ENCODE measurements around the gene LRCH4.

The LRCH4 gene

GRCh38 chr7:100582041-100582579 lies 3.8 kb downstream of the LRCH4 start:
- no peak for DNase-seq (ENCODE audit: low read depth, low spot score)

DNA sequence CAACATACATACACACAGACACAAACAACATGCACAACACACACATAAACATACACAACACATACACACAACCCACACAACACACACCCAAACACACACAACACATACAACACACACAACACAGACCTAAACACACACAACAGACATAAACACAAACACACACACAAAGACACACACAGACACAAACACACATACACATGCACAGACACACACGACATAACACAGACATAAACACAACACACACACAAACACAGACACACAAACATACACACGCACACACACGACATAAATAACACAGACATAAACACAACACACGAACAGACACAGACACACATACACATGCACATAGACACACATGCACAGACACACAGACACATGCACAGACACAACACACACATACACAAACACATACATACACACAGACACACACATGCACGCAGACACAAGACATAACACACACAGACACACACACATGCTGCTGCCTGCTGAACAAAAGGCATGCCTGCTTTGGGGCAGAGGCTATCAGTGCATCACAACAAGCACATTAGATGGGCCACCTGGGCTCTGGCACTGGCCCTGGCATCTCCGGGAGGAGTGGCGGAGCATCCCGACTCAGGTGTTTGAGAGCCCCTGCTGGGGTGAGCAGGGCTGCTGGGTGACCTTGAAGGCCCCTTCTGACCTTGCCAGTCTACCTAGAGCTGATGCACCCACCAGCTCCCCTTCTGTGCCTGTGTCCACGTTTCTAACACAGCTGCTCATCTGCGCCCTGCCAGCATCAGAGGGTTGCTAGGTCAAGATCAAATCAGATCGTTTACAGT lies 5.3 kb downstream of the LRCH4 start:
- DNase-seq (ENCODE audit: low read depth, low spot score): no peak

DNA sequence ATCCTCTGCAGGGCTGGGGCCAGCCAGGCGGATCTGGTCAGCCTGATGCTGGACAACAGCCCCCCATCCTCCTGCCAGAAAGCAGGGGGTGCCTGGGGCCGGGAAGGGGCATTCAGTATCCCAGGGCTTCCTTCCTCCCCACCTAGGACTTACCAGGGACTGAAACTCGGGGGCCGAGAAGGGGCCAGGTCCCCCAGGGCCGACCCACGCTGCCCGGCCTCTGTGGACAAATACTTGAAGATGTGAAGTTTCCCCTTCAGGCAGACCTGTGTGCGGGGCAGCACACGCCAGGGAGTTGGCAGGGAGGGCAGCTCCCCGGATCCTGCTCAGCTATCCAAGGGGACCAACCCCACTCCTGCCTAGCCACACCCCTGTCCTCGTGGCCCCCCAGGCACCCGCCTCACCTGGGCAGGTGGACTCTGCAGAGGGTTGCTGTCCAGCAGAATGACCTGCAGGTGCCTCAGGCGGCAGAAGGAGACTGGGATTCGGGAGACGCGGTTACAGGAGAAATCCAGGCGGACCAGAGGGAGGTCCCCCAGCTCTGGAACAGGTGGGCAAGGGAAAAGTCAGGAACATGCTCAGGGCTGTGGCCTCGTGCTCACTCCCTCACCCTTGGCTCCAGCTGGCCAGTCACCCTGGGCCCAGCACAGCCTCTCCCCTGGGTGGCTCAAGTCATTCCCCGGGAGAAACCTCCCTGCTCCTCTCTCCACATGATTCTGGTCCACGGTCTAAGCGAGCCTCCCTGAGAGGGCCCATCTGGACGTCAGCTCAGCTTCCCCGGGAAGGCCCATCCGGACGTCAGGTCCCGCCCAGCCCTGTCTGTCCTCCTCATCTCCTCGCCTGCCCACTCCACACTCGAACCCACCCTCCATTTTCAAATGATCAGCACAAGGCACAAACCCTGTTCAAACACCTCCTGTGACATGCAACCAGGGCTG lies 7.4 kb downstream of the LRCH4 start:
- no peak for DNase-seq (ENCODE audit: low read depth, low spot score)

GRCh38 chr7:100577507-100577906 lies 8.4 kb downstream of the LRCH4 start:
- DNase-seq (ENCODE audit: low read depth, low spot score): no peak

DNA sequence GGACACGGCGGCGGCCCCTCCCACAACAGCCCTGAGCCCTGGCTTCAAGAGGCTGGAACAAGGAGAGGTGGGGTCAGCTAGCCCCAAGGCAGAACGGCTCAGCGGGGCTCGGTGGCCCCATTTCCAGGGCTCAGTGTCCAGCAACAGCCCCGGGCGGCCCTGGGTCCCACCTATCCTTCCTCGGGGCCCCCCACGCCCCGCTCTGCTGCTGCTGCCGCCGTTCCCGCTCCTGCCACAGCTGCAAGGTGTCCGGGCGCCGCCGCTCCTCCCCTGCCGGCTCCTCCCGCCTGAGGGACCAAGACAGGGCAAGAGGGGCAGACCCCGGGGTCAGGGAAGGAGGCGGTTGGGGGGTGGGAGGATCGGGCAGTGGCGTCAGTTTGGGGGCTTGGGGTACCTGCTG lies 8.8 kb downstream of the LRCH4 start:
- no peak for DNase-seq (ENCODE audit: low read depth, low spot score)

DNA sequence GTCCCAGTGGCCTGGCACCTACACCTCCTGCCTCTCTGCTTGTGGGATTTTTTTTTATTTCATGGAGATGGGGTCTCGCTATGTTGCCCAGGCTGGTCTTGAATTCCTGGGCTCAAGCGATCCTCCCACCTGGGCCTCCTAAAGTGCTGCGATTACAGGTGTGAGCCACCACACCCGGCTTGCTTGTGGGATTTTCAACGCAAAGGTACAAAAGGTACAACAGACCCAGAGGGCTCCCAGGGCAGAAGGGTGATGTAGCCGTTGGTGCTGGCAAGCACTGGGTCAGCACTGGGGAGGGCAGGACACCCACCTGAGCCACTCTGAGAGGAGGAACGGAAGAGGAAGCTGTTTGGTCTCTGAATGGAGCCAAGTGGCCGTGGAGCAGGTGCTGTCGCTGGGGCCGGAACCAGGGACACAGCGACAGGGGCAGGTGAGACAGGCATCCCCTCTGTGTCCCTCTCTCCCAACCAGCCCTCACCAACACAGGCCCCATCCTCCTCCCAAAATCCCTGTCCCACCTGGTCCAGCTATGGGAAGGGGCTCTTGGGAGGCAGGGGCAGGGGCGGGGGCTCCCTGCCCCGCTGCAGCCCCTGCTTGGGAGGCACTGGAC lies 9.4 kb downstream of the LRCH4 start:
- DNase-seq (ENCODE audit: low read depth, low spot score): no peak

- no peak for DNase-seq (ENCODE audit: low read depth, low spot score)
These were observed 10.1 kb downstream of the LRCH4 start for GRCh38 chr7:100575746-100576383.

DNA sequence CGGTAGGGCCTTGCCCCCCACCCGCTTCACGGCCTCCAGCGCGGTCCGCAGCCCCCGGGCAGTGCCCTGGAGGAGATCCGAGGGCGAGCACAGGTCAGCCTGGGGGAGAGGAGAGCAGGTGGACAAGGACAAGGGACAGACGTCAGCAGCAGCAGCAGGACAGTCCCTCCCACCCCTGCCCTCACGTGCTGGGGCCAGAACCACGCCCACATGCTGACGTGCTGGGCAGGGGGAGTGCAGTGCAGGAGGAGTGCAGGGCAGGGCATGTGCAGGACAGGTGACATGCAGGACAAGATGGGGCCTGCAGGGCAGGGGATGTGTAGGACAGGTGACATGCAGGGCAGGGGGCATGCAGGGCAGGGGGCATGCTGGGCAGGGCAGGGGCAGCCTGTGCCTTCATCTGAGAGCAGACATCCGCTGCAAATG lies 10.7 kb downstream of the LRCH4 start:
- no peak for DNase-seq (ENCODE audit: low read depth, low spot score)

DNA sequence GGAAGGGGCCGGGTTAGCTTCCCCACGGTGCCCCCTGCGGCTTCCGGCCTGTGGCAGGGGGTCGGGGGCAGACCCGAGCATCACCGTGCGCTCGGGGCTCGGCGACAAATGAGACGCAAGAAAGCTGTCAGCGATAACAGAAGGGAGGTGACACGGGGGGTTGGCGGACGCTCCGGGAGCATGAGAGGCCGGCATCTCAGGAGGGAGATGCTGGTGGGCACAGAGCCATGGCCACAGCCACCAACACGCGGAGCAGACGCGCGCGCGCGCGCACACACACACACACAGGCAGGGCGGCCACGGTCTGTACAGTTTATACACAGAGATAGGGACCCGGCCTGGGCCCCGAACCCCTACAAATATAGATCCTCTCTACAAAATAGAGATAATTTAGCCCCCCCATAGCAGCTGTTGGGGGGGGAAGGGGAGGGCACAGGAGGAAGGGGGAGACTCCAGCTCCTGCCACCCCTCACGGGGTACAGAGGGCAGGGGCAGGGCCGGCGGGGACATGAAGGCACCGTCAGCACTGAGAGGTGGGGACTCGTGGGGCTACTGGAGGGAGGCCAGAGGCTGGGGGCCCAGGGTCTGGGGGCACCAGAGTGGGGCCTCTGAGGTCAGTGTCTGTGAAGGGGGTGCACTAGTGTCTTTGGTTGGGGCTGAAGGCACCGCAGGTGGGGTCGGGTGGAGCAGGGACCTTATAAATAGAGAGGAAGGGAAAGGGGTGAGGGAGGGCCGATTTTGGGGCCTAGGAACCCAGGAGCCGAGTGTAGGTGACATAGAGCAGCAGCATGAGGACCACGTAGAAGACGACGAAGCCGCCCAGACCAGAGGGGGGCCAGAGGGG lies 11.3 kb downstream of the LRCH4 start:
- DNase-seq (ENCODE audit: low read depth, low spot score): no peak

DNA sequence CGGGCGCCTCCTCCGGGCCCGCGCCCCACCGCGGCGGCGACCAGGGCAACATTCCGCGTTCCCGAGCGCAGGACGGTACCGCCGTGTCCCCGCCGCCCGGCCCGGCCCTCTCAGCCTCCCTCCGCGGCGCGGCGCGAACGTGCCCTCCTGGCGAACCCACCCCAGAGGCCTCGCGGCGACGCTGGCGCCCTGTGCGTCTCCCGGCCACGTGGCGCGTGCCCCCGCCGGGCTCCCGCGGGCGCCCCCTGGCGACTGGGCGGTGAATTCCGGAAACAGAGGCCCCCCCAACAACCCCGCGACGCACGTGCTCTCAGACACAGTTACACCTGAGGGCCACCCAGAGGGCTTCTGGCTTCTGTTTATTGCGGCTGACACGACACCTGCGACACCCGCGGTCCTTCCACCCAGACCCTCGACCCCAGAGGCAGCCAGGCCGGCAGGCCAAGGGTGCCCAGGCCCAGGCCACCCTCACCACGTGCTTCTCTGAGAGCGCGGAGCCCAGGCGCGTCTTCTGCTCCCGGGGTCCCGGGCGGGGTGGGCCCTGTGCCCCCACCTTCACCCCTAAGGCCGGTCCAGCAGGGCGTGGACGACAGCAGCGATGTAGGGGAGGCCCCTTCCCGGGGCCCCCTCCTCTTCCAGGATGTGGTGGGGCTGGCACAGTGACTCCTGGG lies 12.1 kb downstream of the LRCH4 start, which contains the start of gene SAP25:
TSS of gene SAP25 (minus strand) at position 210 of the 671 bp plus-strand sequence. CDS start at position 52, 158 bp downstream.
- no peak for DNase-seq (ENCODE audit: low read depth, low spot score)

DNA sequence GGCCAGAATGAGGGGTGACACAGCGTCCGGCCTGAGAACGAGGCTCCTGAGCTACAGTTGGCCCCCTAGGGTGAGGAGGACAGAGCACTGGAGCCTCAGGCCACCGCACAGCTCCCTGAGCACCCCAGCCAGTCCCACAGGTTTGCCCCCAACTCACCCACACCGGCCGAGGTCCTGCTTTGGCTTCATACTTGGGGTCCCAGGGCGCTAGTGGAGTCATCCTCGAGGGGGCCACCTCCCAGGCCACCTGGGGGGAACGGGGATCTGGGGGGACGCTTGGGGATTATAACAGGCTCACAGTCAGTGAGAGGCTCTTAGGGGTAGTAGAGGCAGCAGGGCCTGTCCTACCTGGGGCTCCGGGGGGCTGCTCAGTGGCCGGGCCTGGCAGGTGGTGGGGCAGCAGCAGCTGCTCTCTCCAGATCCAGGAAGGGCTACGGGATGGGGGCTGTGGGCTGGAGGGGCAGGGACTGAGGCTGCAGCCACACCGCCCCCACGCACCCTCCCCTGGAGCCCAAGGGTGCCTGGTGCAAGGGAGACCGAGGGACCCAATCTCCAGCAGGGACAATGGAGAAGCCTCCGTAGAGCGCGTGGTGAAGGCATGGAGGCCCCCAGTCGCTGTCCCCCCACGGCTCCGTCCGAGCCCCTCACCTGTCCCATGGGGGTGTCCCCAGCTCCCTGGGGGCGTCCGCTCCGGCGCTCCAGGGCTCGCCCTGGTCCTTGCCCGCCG lies 12.8 kb downstream of the LRCH4 start:
- no peak for DNase-seq (ENCODE audit: low read depth, low spot score)

- DNase-seq (ENCODE audit: low read depth, low spot score): no peak
These were observed 13.5 kb downstream of the LRCH4 start for GRCh38 chr7:100572281-100572948.

GRCh38 chr7:100571829-100572116 lies 14.2 kb downstream of the LRCH4 start:
- no peak for DNase-seq (ENCODE audit: low read depth, low spot score)

DNA sequence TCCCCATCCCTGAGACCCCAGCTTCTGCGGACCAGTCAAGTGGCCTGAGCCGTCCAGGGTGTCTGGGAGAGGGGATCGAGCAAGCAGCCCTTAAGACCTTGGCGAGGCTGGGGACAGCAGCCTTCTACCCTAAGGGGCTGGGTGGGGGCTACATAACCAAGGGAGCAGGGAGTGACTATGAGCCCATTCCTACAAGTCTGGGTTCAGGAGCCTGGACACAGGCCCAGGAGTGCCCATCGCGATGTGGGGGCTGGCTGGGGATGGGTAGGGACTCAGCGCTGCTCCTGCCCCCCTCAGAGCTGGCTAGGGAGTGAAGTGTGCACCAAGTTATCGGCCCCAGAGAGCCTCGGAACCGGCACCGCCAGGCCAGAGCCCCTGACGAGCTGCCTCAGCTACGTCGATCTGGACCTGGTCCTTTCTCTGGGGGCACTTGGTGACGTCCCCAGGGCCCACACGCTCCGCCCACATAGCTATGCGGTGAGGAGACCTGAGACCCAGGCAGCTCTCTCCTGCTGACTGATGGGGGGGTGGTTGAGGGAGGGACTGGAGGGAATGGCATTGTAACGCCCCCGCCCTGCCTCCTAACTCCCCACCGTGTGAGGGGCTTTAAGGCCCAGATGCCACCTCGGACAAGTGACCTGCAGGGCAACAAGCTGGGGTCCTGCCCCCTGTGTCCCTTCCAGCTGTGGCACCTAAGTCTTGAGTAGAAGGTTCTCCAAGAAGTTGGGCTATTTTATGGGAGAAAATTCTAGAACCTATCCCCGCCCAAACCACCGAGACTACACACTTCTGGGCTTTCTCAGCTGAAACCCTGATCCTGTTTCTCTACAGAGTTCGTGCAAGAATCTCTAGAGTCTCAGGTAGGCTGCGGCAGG lies 14.7 kb downstream of the LRCH4 start:
- peak; percentile 57 for DNase-seq (ENCODE audit: low read depth, low spot score)

DNA sequence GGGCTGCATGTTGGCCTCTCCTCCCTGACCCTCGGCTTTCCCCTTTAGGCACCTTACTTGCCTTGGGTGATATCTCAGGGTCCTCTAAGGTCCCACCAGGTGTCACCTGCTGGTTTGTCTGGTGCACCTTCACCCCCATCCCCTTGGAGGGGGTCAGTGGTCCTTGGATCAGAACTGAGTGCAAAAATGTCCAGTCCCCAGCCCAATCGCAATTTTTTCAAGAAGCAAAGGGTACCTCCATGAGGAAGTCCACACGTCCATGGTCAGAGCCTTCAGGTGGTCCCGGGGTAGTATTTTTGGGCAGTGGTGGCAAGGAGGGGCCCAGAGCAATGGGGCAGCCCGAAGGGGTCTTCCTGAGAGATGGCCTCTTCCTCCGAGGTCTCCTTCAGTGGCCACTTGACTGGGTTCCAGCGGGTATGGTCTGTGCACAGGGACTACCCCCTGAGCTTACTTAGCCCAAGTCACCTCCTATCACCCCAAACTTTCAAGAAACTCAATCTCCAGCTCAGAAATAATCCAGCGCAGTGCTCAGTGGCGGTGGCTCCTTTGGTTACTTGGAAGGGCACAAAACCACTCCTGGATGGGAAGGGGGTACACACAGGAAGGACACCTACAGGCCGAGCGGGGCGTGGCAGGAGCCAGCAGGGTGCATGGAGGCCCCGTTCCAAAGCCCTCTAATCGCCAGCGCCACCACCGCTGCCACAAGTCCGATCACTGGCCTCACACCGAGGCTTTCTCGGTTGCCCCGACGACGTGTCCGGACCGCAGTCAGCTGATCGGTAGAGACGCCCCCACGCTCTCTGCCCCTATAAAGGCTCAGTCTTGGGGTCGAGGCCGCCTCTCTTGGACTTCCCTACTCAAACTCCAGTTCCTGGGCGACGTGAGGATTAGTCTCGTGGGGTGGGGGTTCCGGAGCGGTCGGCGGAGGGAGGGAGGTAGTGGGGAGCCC lies 16.8 kb downstream of the LRCH4 start:
- DNase-seq (ENCODE audit: low read depth, low spot score): peak; percentile 68

- no peak for DNase-seq (ENCODE audit: low read depth, low spot score)
These were observed 17.6 kb downstream of the LRCH4 start for GRCh38 chr7:100568176-100568895.
